ENCODE measurements around the gene LMF2.

Gene LMF2

DNA sequence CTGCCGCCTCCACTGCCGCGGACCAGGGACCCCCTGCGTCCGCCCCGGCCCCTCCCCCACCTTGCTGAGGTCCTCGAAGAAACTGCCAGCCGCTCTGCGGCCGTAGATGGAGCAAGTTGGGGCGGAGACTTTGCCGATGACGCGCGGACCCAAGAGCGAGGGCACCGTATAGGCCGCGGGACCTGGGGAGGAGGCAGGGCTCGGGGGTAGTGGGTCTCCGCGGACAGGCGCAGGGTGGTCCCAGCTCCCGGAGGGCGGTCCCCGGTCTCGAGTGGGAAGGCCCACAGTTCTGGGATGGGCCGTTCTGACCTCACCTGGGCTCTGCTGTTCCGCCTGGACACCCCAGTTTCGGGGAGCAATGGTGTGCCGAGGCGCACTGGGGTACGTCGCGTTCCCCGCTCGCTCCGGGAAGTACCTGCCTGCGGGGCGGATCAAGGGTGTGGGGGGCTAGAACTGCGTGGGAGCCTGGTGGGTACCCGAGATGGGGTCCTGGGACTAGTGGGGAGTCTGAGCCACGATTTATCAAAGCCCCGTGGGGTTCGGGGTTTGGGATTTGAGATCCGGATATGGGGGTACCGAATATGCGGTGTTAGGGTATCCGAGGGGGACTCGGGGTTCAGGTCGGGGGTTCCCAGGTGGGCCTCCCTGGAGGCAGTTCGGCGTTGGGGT, 23.5 kb upstream of the LMF2 start:
- Histone ChIP-seq H3K9me3 (ENCODE audit: control insufficient read depth, insufficient read depth, low read length) (no peaks in the 10 kb centered on the region), H4K20me1 (ENCODE audit: control insufficient read depth, insufficient read depth, low read depth, low read length) (no peaks in the 10 kb centered on the region), H3K27ac (ENCODE audit: low read depth, low read length) (peak overlapping the region; percentile 97), H3K4me2 (ENCODE audit: low read length) (peak overlapping the region; percentile 94), H3K27me3 (ENCODE audit: control insufficient read depth, low read length) (no peaks in the 10 kb centered on the region), H3K4me3 (ENCODE audit: low read length) (peak overlapping the region; percentile 91), H3K4me1 (ENCODE audit: control insufficient read depth, low read length) (peaks cover 63% of the 10 kb centered on the region), H3K36me3 (ENCODE audit: control insufficient read depth, low read length) (peaks cover 2% of the 10 kb centered on the region; the same call in 1 of the 2 replicates), H3K9me2 (replicated peaks; ENCODE audit: control insufficient read depth, low read length) (no peaks in the 10 kb centered on the region), H3K79me2 (ENCODE audit: control insufficient read depth, low read length) (peaks cover 24% of the 10 kb centered on the region), H3F3A (ENCODE audit: control insufficient read depth, insufficient read depth) (peaks cover 50% of the 10 kb centered on the region)
- TF ChIP-seq, protein P1, sequence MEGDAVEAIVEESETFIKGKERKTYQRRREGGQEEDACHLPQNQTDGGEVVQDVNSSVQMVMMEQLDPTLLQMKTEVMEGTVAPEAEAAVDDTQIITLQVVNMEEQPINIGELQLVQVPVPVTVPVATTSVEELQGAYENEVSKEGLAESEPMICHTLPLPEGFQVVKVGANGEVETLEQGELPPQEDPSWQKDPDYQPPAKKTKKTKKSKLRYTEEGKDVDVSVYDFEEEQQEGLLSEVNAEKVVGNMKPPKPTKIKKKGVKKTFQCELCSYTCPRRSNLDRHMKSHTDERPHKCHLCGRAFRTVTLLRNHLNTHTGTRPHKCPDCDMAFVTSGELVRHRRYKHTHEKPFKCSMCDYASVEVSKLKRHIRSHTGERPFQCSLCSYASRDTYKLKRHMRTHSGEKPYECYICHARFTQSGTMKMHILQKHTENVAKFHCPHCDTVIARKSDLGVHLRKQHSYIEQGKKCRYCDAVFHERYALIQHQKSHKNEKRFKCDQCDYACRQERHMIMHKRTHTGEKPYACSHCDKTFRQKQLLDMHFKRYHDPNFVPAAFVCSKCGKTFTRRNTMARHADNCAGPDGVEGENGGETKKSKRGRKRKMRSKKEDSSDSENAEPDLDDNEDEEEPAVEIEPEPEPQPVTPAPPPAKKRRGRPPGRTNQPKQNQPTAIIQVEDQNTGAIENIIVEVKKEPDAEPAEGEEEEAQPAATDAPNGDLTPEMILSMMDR (IDR thresholded peaks at IDR 0.05; ENCODE audit: low read depth, low read length, poor library complexity, severe bottlenecking) = peak; percentile 9
- no peak for TF ChIP-seq EZH2phosphoT487 (IDR thresholded peaks at IDR 0.05; ENCODE audit: borderline replicate concordance, low read length)

DNA sequence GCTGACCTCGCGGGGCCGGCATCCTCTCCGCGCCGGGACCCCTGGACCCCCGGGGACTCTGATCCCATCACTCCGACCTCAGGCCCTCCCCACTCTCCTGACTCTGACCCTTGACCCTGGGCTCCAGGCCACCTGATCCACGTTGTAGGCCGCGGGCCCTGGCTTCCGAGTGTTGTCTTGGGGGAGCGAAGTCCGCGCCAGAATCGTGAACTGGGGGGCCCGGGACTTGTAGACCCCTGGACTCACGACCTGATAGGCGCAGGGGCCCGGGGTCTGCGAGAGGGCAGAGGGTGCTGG, 23.0 kb upstream of the LMF2 start:
- no peaks in the 10 kb centered on the region for H3K27me3 ChIP-seq (ENCODE audit: control insufficient read depth, low read length)
- H3K36me3 ChIP-seq (ENCODE audit: control insufficient read depth, low read length) = peaks cover 5% of the 10 kb centered on the region; the same call in 1 of the 2 replicates
- no peaks in the 10 kb centered on the region for H4K20me1 ChIP-seq (ENCODE audit: control insufficient read depth, insufficient read depth, low read depth, low read length)
- H3K9me2 ChIP-seq (replicated peaks; ENCODE audit: control insufficient read depth, low read length) = no peaks in the 10 kb centered on the region
- H3K4me1 ChIP-seq (ENCODE audit: control insufficient read depth, low read length) = peaks cover 58% of the 10 kb centered on the region
- TF ChIP-seq EZH2phosphoT487 (IDR thresholded peaks at IDR 0.05; ENCODE audit: borderline replicate concordance, low read length) = no peak
- TF ChIP-seq, protein P1 (IDR thresholded peaks at IDR 0.05; ENCODE audit: low read depth, low read length, poor library complexity, severe bottlenecking) = no peak
- H3K4me3 ChIP-seq (ENCODE audit: low read length) = peak overlapping the region; percentile 91
- H3K27ac ChIP-seq (ENCODE audit: low read depth, low read length) = peak overlapping the region; percentile 97
- H3K9me3 ChIP-seq (ENCODE audit: control insufficient read depth, insufficient read depth, low read length) = no peaks in the 10 kb centered on the region
- peak overlapping the region; percentile 94 for H3K4me2 ChIP-seq (ENCODE audit: low read length)
- peaks cover 24% of the 10 kb centered on the region for H3K79me2 ChIP-seq (ENCODE audit: control insufficient read depth, low read length)
- H3F3A ChIP-seq (ENCODE audit: control insufficient read depth, insufficient read depth) = peaks cover 46% of the 10 kb centered on the region

DNA sequence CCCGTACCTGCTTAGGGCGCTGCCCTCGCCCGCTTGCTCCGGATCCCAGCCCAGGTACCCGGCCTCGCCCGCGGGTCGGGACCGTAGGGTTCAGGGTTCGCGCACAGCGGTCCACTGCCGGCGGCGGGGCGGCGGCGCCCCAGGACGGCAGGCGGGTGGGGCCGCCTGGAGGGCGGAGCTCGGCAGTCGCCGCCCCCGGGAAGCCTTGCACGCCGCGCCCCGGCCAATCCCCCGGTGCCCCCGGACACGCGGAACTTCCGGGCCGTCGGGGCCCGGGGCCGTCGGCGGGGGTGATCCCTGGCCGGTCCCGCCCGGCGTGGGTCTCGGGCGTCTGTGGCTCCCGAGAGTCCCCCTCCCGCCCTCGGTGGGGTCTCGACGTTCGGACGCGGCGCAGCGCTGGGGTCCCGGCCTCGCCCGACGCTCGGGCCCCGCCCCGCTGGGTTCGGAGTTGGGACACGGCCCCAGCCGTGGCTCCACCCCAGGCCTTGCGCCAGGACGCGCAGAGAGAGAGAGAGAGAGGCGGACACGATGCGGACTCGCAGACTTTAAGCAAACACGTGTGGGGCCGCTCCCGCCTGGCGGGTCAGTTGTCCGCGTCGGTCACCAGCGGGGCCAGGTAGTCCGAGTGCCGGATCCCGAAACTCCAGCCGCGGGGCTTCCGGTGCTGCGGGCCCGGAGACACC, 22.5 kb upstream of the LMF2 start, which contains the start of gene TYMP:
TYMP (minus strand) TSS at position 116 of the 683 bp plus-strand sequence. CDS start 303 bp downstream, outside the sequence.
- Histone ChIP-seq H3K4me3 (ENCODE audit: low read length) (peak within 1 kb of the TSS; percentile 91), H3K4me2 (ENCODE audit: low read length) (peak within 1 kb of the TSS; percentile 94), H3K27me3 (ENCODE audit: control insufficient read depth, low read length) (no peaks in the 10 kb centered on the region), H3K4me1 (ENCODE audit: control insufficient read depth, low read length) (peaks cover 53% of the 10 kb centered on the region), H3K36me3 (ENCODE audit: control insufficient read depth, low read length) (peaks cover 5% of the 10 kb centered on the region; the same call in 1 of the 2 replicates), H3K9me3 (ENCODE audit: control insufficient read depth, insufficient read depth, low read length) (no peaks in the 10 kb centered on the region), H3F3A (ENCODE audit: control insufficient read depth, insufficient read depth) (peaks cover 41% of the 10 kb centered on the region), H3K9me2 (replicated peaks; ENCODE audit: control insufficient read depth, low read length) (no peaks in the 10 kb centered on the region), H4K20me1 (ENCODE audit: control insufficient read depth, insufficient read depth, low read depth, low read length) (no peaks in the 10 kb centered on the region), H3K79me2 (ENCODE audit: control insufficient read depth, low read length) (peaks cover 26% of the 10 kb centered on the region), H3K27ac (ENCODE audit: low read depth, low read length) (peak within 1 kb of the TSS; percentile 97)
- TF ChIP-seq EZH2phosphoT487 (IDR thresholded peaks at IDR 0.05; ENCODE audit: borderline replicate concordance, low read length) = no peak
- TF ChIP-seq, protein P1 (IDR thresholded peaks at IDR 0.05; ENCODE audit: low read depth, low read length, poor library complexity, severe bottlenecking) = no peak
